CD4-positive, CD25-positive, alpha-beta regulatory T cell (primary cell): ENCODE data around the gene NT5DC2. TPM values are rescaled to one million over a fixed set of nuclear protein-coding genes. Genes with fewer than 3 reads are reported as not detected.

Experiments
- ATAC-seq, 2 donors: fragments of 150-1000 bp; cut with Tn5 transposase; one replicate each; pipeline ENCODE4 v1.10.0; 2021; ENCODE audit warnings: low read depth in 2 of 2, moderate number of reproducible peaks in 2 of 2, moderate library complexity in 1 of 2
- DNase-seq, 3 donors: peaks; one replicate each; pipeline versions ENCODE4 v3.0.0 to v3.0.0-alpha.2; 2012 to 2022; ENCODE audit warnings: mixed read lengths in 1 of 3
- H3K27ac ChIP-seq: one replicate; pipeline ENCODE4 v1.7.0; 2013; ENCODE audit warnings: mild to moderate bottlenecking, low read length; ENCODE audit not compliant: insufficient read depth, poor library complexity, severe bottlenecking
- H3K27me3 ChIP-seq: one replicate; pipeline ENCODE4 v1.7.0; 2013; ENCODE audit warnings: low read length; ENCODE audit not compliant: control insufficient read depth, insufficient read depth
- H3K36me3 ChIP-seq: one replicate; pipeline ENCODE4 v1.7.0; 2013; ENCODE audit warnings: mild to moderate bottlenecking, low read length, moderate library complexity; ENCODE audit not compliant: control insufficient read depth, insufficient read depth
- H3K4me1 ChIP-seq: 2 replicates; pipeline ENCODE4 v1.7.0; 2013; ENCODE audit warnings: mild to moderate bottlenecking, low read length; ENCODE audit not compliant: insufficient read depth, control insufficient read depth, poor library complexity, severe bottlenecking
- H3K4me3 ChIP-seq: one replicate; pipeline ENCODE4 v1.7.0; 2013; ENCODE audit warnings: low read depth, mild to moderate bottlenecking, low read length, moderate library complexity
- H3K9me3 ChIP-seq, 2 experiments: 1 replicate in 1 of 2; 2 replicates in 1 of 2; pipeline ENCODE4 v1.7.0; 2013; ENCODE audit warnings: low read length in 2 of 2, mild to moderate bottlenecking in 1 of 2, moderate library complexity in 1 of 2; ENCODE audit not compliant: control insufficient read depth in 2 of 2
- H3K27ac Mint-ChIP-seq, 3 donors: one replicate each; pipeline ENCODE4 v1.8.0; 2020 to 2022; ENCODE audit warnings: mild to moderate bottlenecking in 3 of 3, mixed read lengths in 3 of 3, moderate library complexity in 2 of 3
- H3K27me3 Mint-ChIP-seq: one replicate; pipeline ENCODE4 v1.8.0; 2022; ENCODE audit warnings: mild to moderate bottlenecking, mixed read lengths
- H3K36me3 Mint-ChIP-seq: one replicate; pipeline ENCODE4 v1.8.0; 2020; ENCODE audit warnings: mixed read lengths
- H3K4me1 Mint-ChIP-seq, 4 donors: one replicate each; pipeline ENCODE4 v1.8.0; 2020 to 2022; ENCODE audit warnings: mixed read lengths in 4 of 4, mild to moderate bottlenecking in 1 of 4
- H3K4me3 Mint-ChIP-seq, 4 donors: one replicate each; pipeline ENCODE4 v1.8.0; 2020 to 2022; ENCODE audit warnings: mild to moderate bottlenecking in 4 of 4, mixed read lengths in 4 of 4, moderate library complexity in 3 of 4
- H3K9me3 Mint-ChIP-seq, 7 donors: one replicate each; pipeline ENCODE4 v1.8.0; 2020 to 2022; ENCODE audit warnings: mixed read lengths in 7 of 7, mild to moderate bottlenecking in 3 of 7, moderate library complexity in 2 of 7
- polyA plus RNA-seq, 4 donors: library from polyadenylated mRNA; unstranded; fragments of 300-500 nt; fragmentation: Illumina TruSeq; gene quantifications; one replicate each; pipeline ENCODE4 v1.2.3, GENCODE V29; 2021
- total RNA-seq: library from RNA; stranded (reverse); gene quantifications from one replicate; pipeline ENCODE4 v1.2.3, GENCODE V29; 2022

Gene NT5DC2
- total and polyA plus RNA-seq, 5 donors from 2014 or later: 0.81 to 3.7 TPM; not detected in 3

DNA sequence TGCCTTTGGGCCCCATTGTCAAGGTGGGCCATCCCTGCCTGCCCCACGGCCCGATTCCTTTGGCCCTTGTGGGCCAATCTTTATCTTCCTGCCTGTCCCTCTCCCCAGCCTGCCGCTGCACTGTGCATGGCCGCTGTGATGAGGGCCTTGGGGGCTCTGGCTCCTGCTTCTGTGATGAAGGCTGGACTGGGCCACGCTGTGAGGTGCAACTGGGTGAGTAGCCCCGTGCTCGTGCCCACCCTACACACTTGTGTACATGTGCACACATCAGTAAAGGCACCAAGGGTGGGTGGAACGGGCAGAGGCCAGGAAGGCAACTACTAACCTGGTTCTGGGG lies 12.2 kb downstream of the NT5DC2 start:
- Mint-ChIP-seq H3K4me3 (no peak overlapping the region), H3K27me3 (no peaks in the 10 kb centered on the region), H3K27ac (no peak overlapping the region), H3K36me3 (no peaks in the 10 kb centered on the region), H3K4me1 (no peaks in the 10 kb centered on the region), H3K9me3 (peaks cover 0 to 2% (median 0%) of the 10 kb centered on the region in 7 donors)
- no peaks in the 10 kb centered on the region for H3K9me3 ChIP-seq
- H3K27ac ChIP-seq: no peak overlapping the region
- no peak overlapping the region for H3K4me3 ChIP-seq
- ATAC-seq (no peak), DNase-seq (no peak)
- no peaks in the 10 kb centered on the region for H3K4me1 ChIP-seq
- no peaks in the 10 kb centered on the region for H3K36me3 ChIP-seq
- H3K27me3 ChIP-seq: no peaks in the 10 kb centered on the region

DNA sequence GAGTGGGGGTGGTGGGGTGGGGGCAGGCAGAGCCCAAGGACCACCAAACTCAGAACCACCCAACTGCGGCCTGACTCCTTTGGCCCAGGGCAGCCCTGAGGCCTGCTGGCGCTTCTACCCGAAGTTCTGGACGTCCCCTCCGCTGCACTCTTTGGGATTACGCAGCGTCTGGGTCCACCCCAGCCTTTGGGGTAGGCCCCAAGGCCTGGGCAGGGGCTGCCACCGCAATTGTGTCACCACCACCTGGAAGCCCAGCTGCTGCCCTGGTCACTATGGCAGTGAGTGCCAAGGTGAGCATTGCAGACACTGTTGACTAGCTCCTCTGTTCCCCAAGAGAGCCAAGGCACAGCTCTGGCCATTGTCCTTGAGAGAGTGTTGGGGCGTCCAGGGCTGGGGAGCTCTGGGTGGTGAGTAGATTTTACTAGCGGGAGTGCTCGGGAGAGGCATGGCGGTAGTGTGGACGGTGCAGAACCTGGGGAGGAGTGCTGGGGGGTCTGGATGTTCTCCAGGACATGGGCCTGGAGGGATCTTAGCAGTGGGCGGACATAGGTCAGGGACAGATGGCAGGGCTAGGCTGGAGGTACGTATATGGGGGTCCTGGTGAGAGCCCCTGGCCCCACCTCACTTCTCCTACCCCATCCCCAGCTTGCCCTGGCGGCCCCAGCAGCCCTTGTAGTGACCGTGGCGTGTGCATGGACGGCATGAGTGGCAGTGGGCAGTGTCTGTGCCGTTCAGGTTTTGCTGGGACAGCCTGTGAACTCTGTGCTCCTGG lies 12.8 kb downstream of the NT5DC2 start:
- H3K27me3 ChIP-seq: no peaks in the 10 kb centered on the region
- no peak overlapping the region for H3K27ac ChIP-seq
- Mint-ChIP-seq H3K27me3 (no peaks in the 10 kb centered on the region), H3K27ac (no peak overlapping the region), H3K4me1 (no peaks in the 10 kb centered on the region), H3K4me3 (no peak overlapping the region), H3K9me3 (peaks cover 0 to 2% (median 0%) of the 10 kb centered on the region in 7 donors), H3K36me3 (no peaks in the 10 kb centered on the region)
- no peak for DNase-seq
- ATAC-seq: no peak
- no peak overlapping the region for H3K4me3 ChIP-seq
- no peaks in the 10 kb centered on the region for H3K9me3 ChIP-seq
- H3K36me3 ChIP-seq: no peaks in the 10 kb centered on the region
- H3K4me1 ChIP-seq: no peaks in the 10 kb centered on the region

DNA sequence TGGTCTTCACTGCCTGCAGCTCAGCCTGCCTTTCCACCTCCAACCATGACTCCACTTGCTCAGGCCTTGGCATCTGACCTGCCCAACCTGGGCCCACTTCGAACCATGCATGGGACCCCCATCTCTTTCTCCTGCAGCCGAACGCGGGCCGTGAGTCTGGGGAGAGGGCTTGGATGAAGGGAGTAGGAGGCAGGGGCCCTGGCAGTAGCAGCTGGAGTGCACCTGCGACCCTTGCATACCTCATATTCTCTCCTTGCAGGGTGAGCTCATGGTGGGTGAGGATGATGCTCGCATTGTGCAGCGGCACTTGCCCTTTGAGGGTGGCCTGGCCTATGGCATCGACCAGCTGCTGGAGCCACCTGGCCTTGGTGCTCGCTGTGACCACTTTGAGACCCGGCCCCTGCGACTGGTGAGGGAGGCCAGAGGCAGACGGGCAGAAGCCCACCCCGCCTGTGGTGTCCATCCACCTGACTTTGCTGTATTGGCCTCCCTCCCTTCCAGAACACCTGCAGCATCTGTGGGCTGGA lies 13.5 kb downstream of the NT5DC2 start:
- no peaks in the 10 kb centered on the region for H3K4me1 Mint-ChIP-seq
- Histone ChIP-seq H3K36me3 (no peaks in the 10 kb centered on the region), H3K9me3 (no peaks in the 10 kb centered on the region), H3K27me3 (no peaks in the 10 kb centered on the region), H3K4me1 (no peaks in the 10 kb centered on the region), H3K27ac (no peak overlapping the region), H3K4me3 (no peak overlapping the region)
- ATAC-seq (no peak), DNase-seq (no peak)
- peaks cover 0 to 2% (median 0%) of the 10 kb centered on the region in 7 donors for H3K9me3 Mint-ChIP-seq
- no peaks in the 10 kb centered on the region for H3K27me3 Mint-ChIP-seq
- no peak overlapping the region for H3K27ac Mint-ChIP-seq
- H3K4me3 Mint-ChIP-seq: no peak overlapping the region
- H3K36me3 Mint-ChIP-seq: no peaks in the 10 kb centered on the region

DNA sequence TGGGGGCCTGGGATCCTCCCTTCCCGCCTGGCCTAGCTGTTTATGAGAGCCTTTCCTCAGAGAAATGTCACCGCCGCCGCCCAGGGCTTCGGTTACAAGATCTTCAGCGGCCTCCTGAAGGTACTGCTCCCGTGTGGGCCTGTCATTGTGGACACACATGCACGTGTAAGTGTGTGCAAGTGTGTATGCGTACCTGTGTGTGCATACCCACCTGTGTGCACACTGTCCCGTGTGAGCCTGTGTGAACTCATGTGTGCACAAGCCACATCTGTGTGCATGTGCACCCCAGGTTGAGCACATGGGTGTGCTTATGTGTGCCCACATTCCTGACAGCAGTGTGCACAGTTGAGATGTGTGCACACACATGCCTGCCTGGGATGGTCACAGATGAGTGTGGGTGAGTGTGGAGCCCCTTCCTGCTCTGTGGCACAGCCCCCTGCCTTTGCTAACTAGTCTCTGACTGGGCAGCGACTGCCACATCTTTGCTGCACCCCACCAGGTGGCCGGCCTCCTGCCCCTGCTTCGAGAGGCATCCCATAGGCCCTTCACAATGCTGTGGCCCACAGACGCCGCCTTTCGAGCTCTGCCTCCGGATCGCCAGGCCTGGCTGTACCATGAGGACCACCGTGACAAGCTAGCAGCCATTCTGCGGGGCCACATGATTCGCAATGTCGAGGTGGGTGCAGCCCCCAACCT lies 14.1 kb downstream of the NT5DC2 start:
- H3K9me3 Mint-ChIP-seq: peaks cover 0 to 2% (median 0%) of the 10 kb centered on the region in 7 donors
- Histone ChIP-seq H3K36me3 (no peaks in the 10 kb centered on the region), H3K27me3 (no peaks in the 10 kb centered on the region), H3K4me3 (no peak overlapping the region), H3K4me1 (no peaks in the 10 kb centered on the region), H3K27ac (no peak overlapping the region), H3K9me3 (no peaks in the 10 kb centered on the region)
- no peaks in the 10 kb centered on the region for H3K4me1 Mint-ChIP-seq
- no peak overlapping the region for H3K4me3 Mint-ChIP-seq
- ATAC-seq (no peak), DNase-seq (no peak)
- no peaks in the 10 kb centered on the region for H3K27me3 Mint-ChIP-seq
- H3K36me3 Mint-ChIP-seq: no peaks in the 10 kb centered on the region
- no peak overlapping the region for H3K27ac Mint-ChIP-seq

DNA sequence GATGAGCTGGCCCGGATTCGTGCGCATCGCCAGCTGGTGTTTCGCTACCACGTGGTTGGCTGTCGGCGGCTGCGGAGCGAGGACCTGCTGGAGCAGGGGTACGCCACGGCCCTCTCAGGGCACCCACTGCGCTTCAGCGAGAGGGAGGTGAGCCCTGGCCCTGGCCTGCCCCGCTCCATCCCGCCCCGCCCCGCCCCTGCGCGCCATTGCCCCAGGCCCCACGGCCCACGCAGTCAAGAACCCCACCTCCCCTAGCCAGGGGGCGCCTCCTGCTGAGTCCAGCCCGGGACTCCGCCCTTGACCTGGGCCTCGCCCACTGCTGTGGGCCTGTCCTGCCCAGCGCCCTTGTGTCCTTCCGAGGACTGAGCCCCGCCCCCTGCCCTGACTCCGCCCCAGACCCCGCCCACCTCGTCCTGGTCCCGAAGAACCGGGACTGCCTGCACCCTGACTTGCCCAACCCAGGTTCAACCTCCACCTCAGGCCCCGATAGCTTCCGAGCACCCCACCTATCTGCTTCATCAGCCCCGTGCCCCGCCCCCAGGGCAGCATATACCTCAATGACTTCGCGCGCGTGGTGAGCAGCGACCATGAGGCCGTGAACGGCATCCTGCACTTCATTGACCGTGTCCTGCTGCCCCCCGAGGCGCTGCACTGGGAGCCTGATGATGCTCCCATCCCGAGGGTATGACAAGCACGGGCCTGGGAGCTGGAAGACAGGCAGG lies 14.8 kb downstream of the NT5DC2 start:
- Mint-ChIP-seq H3K4me3 (no peak overlapping the region), H3K27me3 (no peaks in the 10 kb centered on the region)
- ATAC-seq: no peak

DNA sequence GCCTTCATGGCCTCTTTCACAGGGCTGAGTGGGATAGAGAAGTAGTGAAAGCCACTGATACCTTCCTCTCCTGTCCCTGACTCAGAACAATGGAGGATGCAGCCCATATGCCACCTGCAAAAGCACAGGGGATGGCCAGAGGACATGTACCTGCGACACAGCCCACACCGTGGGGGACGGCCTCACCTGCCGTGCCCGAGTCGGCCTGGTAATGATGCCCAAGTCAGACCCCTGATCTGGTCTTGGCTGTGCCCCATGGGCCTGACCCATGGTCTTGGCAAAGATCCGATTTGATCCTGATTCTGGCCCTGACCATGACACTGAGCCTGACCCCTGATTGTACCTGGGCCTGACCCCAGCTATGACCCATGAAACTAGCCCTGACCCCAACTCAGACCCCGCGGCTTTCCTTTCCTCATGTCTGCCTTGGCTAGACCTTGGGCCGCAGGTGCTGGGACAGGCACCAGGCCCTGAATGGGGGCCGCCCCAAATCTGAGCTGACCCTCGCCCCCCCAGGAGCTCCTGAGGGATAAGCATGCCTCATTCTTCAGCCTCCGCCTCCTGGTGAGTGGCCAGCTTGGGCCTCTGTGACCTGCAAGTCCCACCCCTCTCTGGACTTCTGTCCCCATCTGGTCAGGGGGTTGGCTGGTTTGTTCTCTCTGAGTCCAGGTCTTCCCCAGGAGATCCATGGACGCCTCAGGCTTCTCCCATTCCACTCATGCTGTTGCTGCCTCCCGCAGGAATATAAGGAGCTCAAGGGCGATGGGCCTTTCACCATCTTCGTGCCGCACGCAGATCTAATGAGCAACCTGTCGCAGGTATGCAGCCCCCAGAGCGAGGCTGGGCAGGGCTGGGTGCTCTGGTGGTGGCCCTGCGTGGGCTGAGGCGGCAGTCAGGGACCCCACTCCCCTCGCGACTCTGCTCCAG lies 15.6 kb downstream of the NT5DC2 start:
- Histone ChIP-seq H3K27me3 (no peaks in the 10 kb centered on the region), H3K36me3 (no peaks in the 10 kb centered on the region), H3K4me1 (no peaks in the 10 kb centered on the region), H3K9me3 (no peaks in the 10 kb centered on the region), H3K27ac (no peak overlapping the region), H3K4me3 (no peak overlapping the region)
- Mint-ChIP-seq H3K4me3 (no peak overlapping the region), H3K27ac (no peak overlapping the region), H3K27me3 (no peaks in the 10 kb centered on the region), H3K9me3 (no peaks in the 10 kb centered on the region), H3K4me1 (no peaks in the 10 kb centered on the region), H3K36me3 (no peaks in the 10 kb centered on the region)
- DNase-seq: no peak
- no peak for ATAC-seq

More for the DNA sequence above, 14.8 kb downstream of the NT5DC2 start:
- no peak overlapping the region for H3K27ac ChIP-seq
- no peaks in the 10 kb centered on the region for H3K9me3 ChIP-seq
- no peaks in the 10 kb centered on the region for H3K4me1 Mint-ChIP-seq
- DNase-seq: no peak
- H3K4me3 ChIP-seq: no peak overlapping the region
- H3K27me3 ChIP-seq: no peaks in the 10 kb centered on the region
- H3K4me1 ChIP-seq: no peaks in the 10 kb centered on the region
- no peak overlapping the region for H3K27ac Mint-ChIP-seq
- no peaks in the 10 kb centered on the region for H3K36me3 ChIP-seq
- H3K9me3 Mint-ChIP-seq: no peaks in the 10 kb centered on the region
- no peaks in the 10 kb centered on the region for H3K36me3 Mint-ChIP-seq

DNA sequence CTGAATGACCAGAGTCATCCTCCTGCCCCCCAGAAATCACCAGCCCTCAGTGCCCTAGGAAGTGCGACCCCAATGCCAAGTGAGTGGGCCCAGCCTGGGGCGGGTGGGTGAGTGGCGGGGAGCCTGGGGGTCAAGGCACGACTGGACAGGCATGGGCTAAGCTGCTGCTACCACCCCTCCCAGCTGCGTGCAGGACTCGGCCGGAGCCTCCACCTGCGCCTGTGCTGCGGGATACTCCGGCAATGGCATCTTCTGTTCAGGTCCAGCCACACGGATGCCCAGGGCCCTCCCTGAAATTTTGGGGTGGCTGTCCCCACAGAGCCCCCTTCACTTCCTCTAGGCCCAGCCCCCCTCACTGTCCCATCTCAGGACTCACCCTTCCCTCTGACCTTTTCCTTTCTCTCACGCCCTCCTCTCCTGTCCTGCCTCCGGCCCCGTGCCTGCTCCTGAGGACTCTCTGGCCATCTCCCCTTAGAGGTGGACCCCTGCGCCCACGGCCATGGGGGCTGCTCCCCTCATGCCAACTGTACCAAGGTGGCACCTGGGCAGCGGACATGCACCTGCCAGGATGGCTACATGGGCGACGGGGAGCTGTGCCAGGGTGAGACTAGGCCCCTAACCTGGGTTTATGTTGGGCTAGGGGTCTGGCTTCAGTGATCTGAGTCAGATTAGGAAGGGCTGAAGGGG lies 17.0 kb downstream of the NT5DC2 start:
- H3K27ac Mint-ChIP-seq: no peak overlapping the region
- Histone ChIP-seq H3K4me1 (no peaks in the 10 kb centered on the region), H3K36me3 (no peaks in the 10 kb centered on the region), H3K4me3 (no peak overlapping the region), H3K27me3 (no peaks in the 10 kb centered on the region), H3K27ac (no peak overlapping the region), H3K9me3 (no peaks in the 10 kb centered on the region)
- no peak overlapping the region for H3K4me3 Mint-ChIP-seq
- H3K9me3 Mint-ChIP-seq: no peaks in the 10 kb centered on the region
- no peaks in the 10 kb centered on the region for H3K36me3 Mint-ChIP-seq
- H3K27me3 Mint-ChIP-seq: no peaks in the 10 kb centered on the region
- DNase-seq (no peak), ATAC-seq (no peak)
- H3K4me1 Mint-ChIP-seq: no peaks in the 10 kb centered on the region
